ENCODE results near the gene LGALS4. TPM values are rescaled to one million over a fixed set of nuclear protein-coding genes. Genes with fewer than 3 reads are reported as not detected.
"Not testable (repeated sequence)": the region's sequence is repeated elsewhere in the genome, so short reads cannot be mapped to it uniquely, and the experiment has no call there.

The LGALS4 gene
- total RNA-seq, 1 donor from 2014 or later = 0.32 TPM

DNA sequence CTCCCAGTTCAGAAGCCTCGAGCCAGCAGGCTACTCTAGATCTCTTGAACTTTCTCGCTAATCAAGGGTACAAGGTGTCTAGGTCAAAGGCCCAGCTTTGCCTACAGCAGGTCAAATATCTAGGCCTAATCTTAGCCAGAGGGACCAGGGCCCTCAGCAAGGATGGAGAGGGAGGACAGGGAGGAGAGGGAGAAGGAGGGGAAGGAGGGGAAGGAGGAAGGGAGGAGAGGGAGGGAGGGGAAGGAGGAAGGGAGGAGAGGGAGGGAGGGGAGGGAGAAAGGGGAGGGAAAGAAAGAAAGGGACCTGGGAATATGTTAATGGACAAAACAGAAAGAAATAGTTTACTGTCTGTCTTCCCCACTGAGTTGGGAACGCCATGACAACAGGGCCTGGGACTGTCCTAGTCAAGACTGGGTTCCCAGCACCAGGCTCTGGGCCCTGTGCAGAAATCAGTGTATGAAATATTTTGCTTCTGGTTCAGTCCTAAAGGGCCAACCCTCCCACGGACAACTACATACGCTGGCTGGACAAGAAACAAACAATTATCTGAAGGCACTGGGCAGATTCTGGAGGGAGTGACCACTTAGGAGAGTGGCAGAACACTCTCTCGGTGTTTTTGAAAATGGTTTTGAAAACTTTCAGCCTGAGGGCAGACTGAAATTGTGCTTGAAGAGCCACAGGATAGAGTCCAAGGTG lies 14.3 kb upstream of the LGALS4 start:
- no peak overlapping the region for H3K27ac ChIP-seq (ENCODE audit: low read depth, low read length)
- H3K4me1 ChIP-seq (ENCODE audit: insufficient read depth, low read length) = peaks cover 22% of the 10 kb centered on the region
- DNase-seq (ENCODE audit: low read depth) (no peak), FAIRE-seq (no peak)
- H2AFZ ChIP-seq (ENCODE audit: low read depth, low read length) = no peak overlapping the region
- peak overlapping the region; percentile 58 for H3K27ac Mint-ChIP-seq (ENCODE audit: unreplicated experiment)
- TF ChIP-seq CTCF (IDR thresholded peaks at IDR 0.05; ENCODE audit: insufficient read depth, low read depth, low read length) = no peak
- TF ChIP-seq EZH2 (IDR thresholded peaks at IDR 0.05; ENCODE audit: insufficient read depth, low read length) = no peak
- H3K27me3 Mint-ChIP-seq (ENCODE audit: low read depth, unreplicated experiment) = no peaks in the 10 kb centered on the region
- peaks cover 2% of the 10 kb centered on the region for H3K9me3 ChIP-seq (ENCODE audit: insufficient read depth, low read depth, low read length)
- H3K36me3 ChIP-seq (ENCODE audit: insufficient read depth, low read length) = no peaks in the 10 kb centered on the region
- no peak overlapping the region for H3K9ac ChIP-seq (ENCODE audit: low read length)
- H3K4me3 Mint-ChIP-seq (ENCODE audit: unreplicated experiment) = no peak overlapping the region
- H3K9me3 Mint-ChIP-seq (ENCODE audit: unreplicated experiment) = no peaks in the 10 kb centered on the region
- no peaks in the 10 kb centered on the region for H4K20me1 ChIP-seq (ENCODE audit: insufficient read depth, low read length)
- no peaks in the 10 kb centered on the region for H3K27me3 ChIP-seq (ENCODE audit: insufficient read depth, low read length)
- peaks cover 34% of the 10 kb centered on the region for H3K36me3 Mint-ChIP-seq (ENCODE audit: low read depth, unreplicated experiment)
- H3K4me2 ChIP-seq (ENCODE audit: low read length) = no peak overlapping the region
- no peaks in the 10 kb centered on the region for H3K79me2 ChIP-seq (ENCODE audit: insufficient read depth, low read length)
- H3K4me1 Mint-ChIP-seq (ENCODE audit: low read depth, unreplicated experiment) = peaks cover 12% of the 10 kb centered on the region
- no peak overlapping the region for H3K4me3 ChIP-seq (ENCODE audit: insufficient read depth, low read depth, low read length)

- H3K4me1 ChIP-seq (ENCODE audit: insufficient read depth, low read length) = peaks cover 14% of the 10 kb centered on the region
- H3K9ac ChIP-seq (ENCODE audit: low read length); H3K27me3 ChIP-seq (ENCODE audit: insufficient read depth, low read length); H3K4me2 ChIP-seq (ENCODE audit: low read length); H4K20me1 ChIP-seq (ENCODE audit: insufficient read depth, low read length); H3K9me3 ChIP-seq (ENCODE audit: insufficient read depth, low read depth, low read length); H3K4me3 Mint-ChIP-seq (ENCODE audit: unreplicated experiment); FAIRE-seq; H3K27ac Mint-ChIP-seq (ENCODE audit: unreplicated experiment); H3K27ac ChIP-seq (ENCODE audit: low read depth, low read length); H3K79me2 ChIP-seq (ENCODE audit: insufficient read depth, low read length); H3K4me3 ChIP-seq (ENCODE audit: insufficient read depth, low read depth, low read length); H3K36me3 ChIP-seq (ENCODE audit: insufficient read depth, low read length); H3K9me3 Mint-ChIP-seq (ENCODE audit: unreplicated experiment); H2AFZ ChIP-seq (ENCODE audit: low read depth, low read length); H3K27me3 Mint-ChIP-seq (ENCODE audit: low read depth, unreplicated experiment); DNase-seq (ENCODE audit: low read depth); H3K4me1 Mint-ChIP-seq (ENCODE audit: low read depth, unreplicated experiment): not testable (repeated sequence)
- H3K36me3 Mint-ChIP-seq (ENCODE audit: low read depth, unreplicated experiment) = peaks cover 33% of the 10 kb centered on the region
Observed at GRCh38 chr19:38825936-38826335, 13.2 kb upstream of the LGALS4 start.

DNA sequence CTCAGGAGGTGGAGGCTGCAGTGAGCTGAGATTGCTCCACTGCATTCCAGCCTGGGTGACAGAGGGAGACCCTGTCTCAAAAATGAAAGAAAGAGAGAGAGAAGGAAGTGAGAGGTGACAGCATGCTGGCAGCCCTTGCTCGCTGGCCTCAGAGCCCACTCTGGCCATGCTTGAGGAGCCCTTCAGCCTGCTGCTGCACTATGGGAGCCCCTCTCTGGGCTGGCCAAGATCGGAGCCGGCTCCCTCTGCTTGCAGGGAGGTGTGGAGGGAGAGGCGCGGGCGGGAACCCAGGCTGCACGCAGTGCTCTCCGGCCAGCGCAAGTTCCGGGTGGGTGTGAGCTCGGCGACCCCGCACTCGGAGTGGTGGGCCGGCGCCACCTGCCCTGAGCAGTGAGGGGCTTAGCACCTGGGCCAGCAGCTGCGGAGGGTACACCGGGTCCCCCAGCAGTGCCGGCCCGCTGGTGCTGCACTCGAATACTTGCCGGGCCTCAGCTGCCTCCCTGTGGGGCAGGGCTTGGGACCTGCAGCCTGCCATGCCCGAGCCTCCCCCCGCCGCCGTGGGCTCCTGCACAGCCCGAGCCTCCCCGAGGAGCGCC lies 8.6 kb upstream of the LGALS4 start:
- H3K36me3 Mint-ChIP-seq (ENCODE audit: low read depth, unreplicated experiment) = peaks cover 44% of the 10 kb centered on the region
- not testable (repeated sequence) for H3K27me3 Mint-ChIP-seq (ENCODE audit: low read depth, unreplicated experiment); H3K9ac ChIP-seq (ENCODE audit: low read length); H3K4me3 ChIP-seq (ENCODE audit: insufficient read depth, low read depth, low read length); H3K79me2 ChIP-seq (ENCODE audit: insufficient read depth, low read length); FAIRE-seq; H3K4me1 ChIP-seq (ENCODE audit: insufficient read depth, low read length); H3K4me1 Mint-ChIP-seq (ENCODE audit: low read depth, unreplicated experiment); H3K36me3 ChIP-seq (ENCODE audit: insufficient read depth, low read length); H3K9me3 Mint-ChIP-seq (ENCODE audit: unreplicated experiment); H2AFZ ChIP-seq (ENCODE audit: low read depth, low read length); H3K27ac Mint-ChIP-seq (ENCODE audit: unreplicated experiment); H3K27ac ChIP-seq (ENCODE audit: low read depth, low read length); H3K9me3 ChIP-seq (ENCODE audit: insufficient read depth, low read depth, low read length); DNase-seq (ENCODE audit: low read depth); H4K20me1 ChIP-seq (ENCODE audit: insufficient read depth, low read length); H3K27me3 ChIP-seq (ENCODE audit: insufficient read depth, low read length); H3K4me2 ChIP-seq (ENCODE audit: low read length); H3K4me3 Mint-ChIP-seq (ENCODE audit: unreplicated experiment)
